Measurements from ENCODE around the gene CAPN14. TPM values are rescaled to one million over a fixed set of nuclear protein-coding genes. Genes with fewer than 3 reads are reported as not detected.

CAPN14 gene
- total RNA-seq, 4 donors from 2014 or later, result 0.83 TPM; not detected in 3

- no peak for DNase-seq
- H3K4me1 ChIP-seq, result peaks cover 0 to 22% (median 4%) of the 10 kb centered on the region in 4 donors
- no peaks in the 10 kb centered on the region for H3K27me3 ChIP-seq
- H3K9me3 ChIP-seq, result no peaks in the 10 kb centered on the region
- no peak overlapping the region for H3K27ac ChIP-seq
- H3K36me3 ChIP-seq, result no peaks in the 10 kb centered on the region
- TF ChIP-seq POLR2A (IDR thresholded peaks at IDR 0.05) (no peak), CTCF (IDR thresholded peaks at IDR 0.05) (no peak)
- H3K4me3 ChIP-seq, result no peak overlapping the region
Measured at GRCh38 chr2:31259075-31259474, 41.8 kb upstream of the CAPN14 start.

GRCh38 chr2:31258351-31258750 lies 41.0 kb upstream of the CAPN14 start:
- no peak overlapping the region for H3K4me3 ChIP-seq
- no peaks in the 10 kb centered on the region for H3K27me3 ChIP-seq
- H3K9me3 ChIP-seq, result no peaks in the 10 kb centered on the region
- H3K27ac ChIP-seq, result peak overlapping the region in 1 of 4 donors; percentile 59
- TF ChIP-seq POLR2A (IDR thresholded peaks at IDR 0.05), result no peak
- no peak for TF ChIP-seq CTCF (IDR thresholded peaks at IDR 0.05)
- peaks cover 0 to 23% (median 6%) of the 10 kb centered on the region in 4 donors for H3K4me1 ChIP-seq
- H3K36me3 ChIP-seq, result no peaks in the 10 kb centered on the region
- DNase-seq, result peak in 1 of 3 donors; percentile 40

- no peak for TF ChIP-seq CTCF (IDR thresholded peaks at IDR 0.05)
- no peak for TF ChIP-seq POLR2A (IDR thresholded peaks at IDR 0.05)
- no peaks in the 10 kb centered on the region for H3K27me3 ChIP-seq
- DNase-seq, result peak in 1 of 3 donors; percentile 41
- peaks cover 0 to 26% (median 8%) of the 10 kb centered on the region in 4 donors for H3K4me1 ChIP-seq
- H3K27ac ChIP-seq, result peak overlapping the region in 1 of 4 donors; percentile 59
- no peaks in the 10 kb centered on the region for H3K36me3 ChIP-seq
- H3K4me3 ChIP-seq, result peak overlapping the region in 1 of 4 donors; percentile 21
- H3K9me3 ChIP-seq, result no peaks in the 10 kb centered on the region
Measured at GRCh38 chr2:31256611-31257382, 39.5 kb upstream of the CAPN14 start.

GRCh38 chr2:31255911-31256571 lies 38.7 kb upstream of the CAPN14 start:
- peak in 2 of 3 donors; percentile 61 for DNase-seq
- H3K27me3 ChIP-seq, result no peaks in the 10 kb centered on the region
- H3K4me1 ChIP-seq, result peaks cover 0 to 26% (median 8%) of the 10 kb centered on the region in 4 donors
- TF ChIP-seq CTCF (IDR thresholded peaks at IDR 0.05) (no peak), POLR2A (IDR thresholded peaks at IDR 0.05) (no peak)
- peak overlapping the region in 1 of 4 donors; percentile 21 for H3K4me3 ChIP-seq
- no peaks in the 10 kb centered on the region for H3K9me3 ChIP-seq
- H3K36me3 ChIP-seq, result no peaks in the 10 kb centered on the region
- H3K27ac ChIP-seq, result peak overlapping the region in 1 of 4 donors; percentile 69

- TF ChIP-seq CTCF (IDR thresholded peaks at IDR 0.05) (no peak), POLR2A (IDR thresholded peaks at IDR 0.05) (no peak)
- H3K9me3 ChIP-seq, result no peaks in the 10 kb centered on the region
- peak overlapping the region in 1 of 4 donors; percentile 31 for H3K27ac ChIP-seq
- no peak for DNase-seq
- H3K4me1 ChIP-seq, result peaks cover 0 to 26% (median 8%) of the 10 kb centered on the region in 4 donors
- H3K36me3 ChIP-seq, result no peaks in the 10 kb centered on the region
- H3K27me3 ChIP-seq, result no peaks in the 10 kb centered on the region
- H3K4me3 ChIP-seq, result no peak overlapping the region
Measured at GRCh38 chr2:31254237-31255203, 37.2 kb upstream of the CAPN14 start.
